ENCODE data around the gene DUSP9.
"Not testable (repeated sequence)": the region's sequence is repeated elsewhere in the genome, so short reads cannot be mapped to it uniquely, and the experiment has no call there.

Gene DUSP9

GRCh38 chrX:153697924-153698865, 51.2 kb downstream of the DUSP9 start:
- no peaks in the 10 kb centered on the region for H3K36me3 ChIP-seq (ENCODE audit: control insufficient read depth, insufficient read depth, low read length)
- no peak overlapping the region for H3K9ac ChIP-seq (ENCODE audit: low read length)
- H3K9me3 ChIP-seq (ENCODE audit: control insufficient read depth, low read length): no peaks in the 10 kb centered on the region
- no peak overlapping the region for H3K4me3 ChIP-seq (ENCODE audit: low read length)
- H3K4me1 ChIP-seq (ENCODE audit: control insufficient read depth, insufficient read depth, low read length): peaks cover 13% of the 10 kb centered on the region
- no peaks in the 10 kb centered on the region for H3K27me3 ChIP-seq (ENCODE audit: control insufficient read depth, insufficient read depth, low read length)

GRCh38 chrX:153699210-153699783, 52.3 kb downstream of the DUSP9 start:
- H3K9me3 ChIP-seq (ENCODE audit: control insufficient read depth, low read length); H3K36me3 ChIP-seq (ENCODE audit: control insufficient read depth, insufficient read depth, low read length); H3K9ac ChIP-seq (ENCODE audit: low read length); H3K27me3 ChIP-seq (ENCODE audit: control insufficient read depth, insufficient read depth, low read length); H3K4me3 ChIP-seq (ENCODE audit: low read length): not testable (repeated sequence)
- H3K4me1 ChIP-seq (ENCODE audit: control insufficient read depth, insufficient read depth, low read length): peaks cover 22% of the 10 kb centered on the region

GRCh38 chrX:153699784-153700371, 52.9 kb downstream of the DUSP9 start:
- H3K9ac ChIP-seq (ENCODE audit: low read length): peak overlapping the region; percentile 34
- H3K36me3 ChIP-seq (ENCODE audit: control insufficient read depth, insufficient read depth, low read length); H3K27me3 ChIP-seq (ENCODE audit: control insufficient read depth, insufficient read depth, low read length); H3K9me3 ChIP-seq (ENCODE audit: control insufficient read depth, low read length); H3K4me3 ChIP-seq (ENCODE audit: low read length): not testable (repeated sequence)
- H3K4me1 ChIP-seq (ENCODE audit: control insufficient read depth, insufficient read depth, low read length): peaks cover 22% of the 10 kb centered on the region

GRCh38 chrX:153700376-153700945, 53.5 kb downstream of the DUSP9 start:
- no peak overlapping the region for H3K4me3 ChIP-seq (ENCODE audit: low read length)
- H3K9ac ChIP-seq (ENCODE audit: low read length): peak overlapping the region; percentile 34
- no peaks in the 10 kb centered on the region for H3K9me3 ChIP-seq (ENCODE audit: control insufficient read depth, low read length)
- no peaks in the 10 kb centered on the region for H3K36me3 ChIP-seq (ENCODE audit: control insufficient read depth, insufficient read depth, low read length)
- peaks cover 22% of the 10 kb centered on the region for H3K4me1 ChIP-seq (ENCODE audit: control insufficient read depth, insufficient read depth, low read length)
- no peaks in the 10 kb centered on the region for H3K27me3 ChIP-seq (ENCODE audit: control insufficient read depth, insufficient read depth, low read length)
